Endodermal cell (in vitro differentiated cells): Measurements from ENCODE around the gene INTS6. TPM values are rescaled to one million over a fixed set of nuclear protein-coding genes. Genes with fewer than 3 reads are reported as not detected.

Experiments used
- DNase-seq: peaks from one replicate; pipeline ENCODE4 v3.0.0-alpha.2; 2017
- H3K27ac ChIP-seq: 2 replicates; pipeline ENCODE4 v1.5.1; 2013; ENCODE audit warnings: mild to moderate bottlenecking, low read depth, low read length, moderate library complexity
- H3K27me3 ChIP-seq: 2 replicates; pipeline ENCODE4 v1.6.1; 2013; ENCODE audit warnings: mild to moderate bottlenecking, low read length, moderate library complexity; ENCODE audit not compliant: insufficient read depth, control insufficient read depth, poor library complexity, severe bottlenecking
- H3K36me3 ChIP-seq: 2 replicates; pipeline ENCODE4 v1.7.0; 2013; ENCODE audit warnings: mild to moderate bottlenecking, low read length, moderate library complexity; ENCODE audit not compliant: control insufficient read depth, insufficient read depth
- H3K4me1 ChIP-seq: one replicate; pipeline ENCODE4 v1.7.0; 2013; ENCODE audit warnings: low read length; ENCODE audit not compliant: control insufficient read depth, insufficient read depth
- H3K4me3 ChIP-seq: 2 replicates; pipeline ENCODE4 v1.5.1; 2013; ENCODE audit warnings: mild to moderate bottlenecking, low read length, moderate library complexity
- H3K9ac ChIP-seq: 2 replicates; pipeline ENCODE4 v1.6.1; 2013; ENCODE audit warnings: mild to moderate bottlenecking, low read length, moderate library complexity; ENCODE audit not compliant: poor library complexity, severe bottlenecking; ENCODE audit errors: extremely low read depth
- H3K9me3 ChIP-seq: 2 replicates; pipeline ENCODE4 v1.6.1; 2013; ENCODE audit warnings: mild to moderate bottlenecking, low read length, moderate library complexity; ENCODE audit not compliant: control insufficient read depth
- H3K27ac Mint-ChIP-seq: 2 replicates; pipeline ENCODE4 v1.8.0; 2020; ENCODE audit warnings: mixed read lengths
- H3K27me3 Mint-ChIP-seq: 2 replicates; pipeline ENCODE4 v1.8.0; 2021; ENCODE audit warnings: mild to moderate bottlenecking, mixed read lengths; ENCODE audit not compliant: insufficient read depth
- H3K36me3 Mint-ChIP-seq: 2 replicates; pipeline ENCODE4 v1.8.0; 2020; ENCODE audit warnings: low read depth, mixed read lengths
- H3K4me1 Mint-ChIP-seq: 2 replicates; pipeline ENCODE4 v1.8.0; 2020; ENCODE audit warnings: mixed read lengths
- H3K4me3 Mint-ChIP-seq: 2 replicates; pipeline ENCODE4 v1.8.0; 2020; ENCODE audit warnings: mild to moderate bottlenecking, moderate library complexity, mixed read lengths
- H3K9me3 Mint-ChIP-seq: 2 replicates; pipeline ENCODE4 v1.8.0; 2020; ENCODE audit warnings: mild to moderate bottlenecking, mixed read lengths
- WGBS, 2 experiments: methylation state at CpG; one replicate each; pipeline versions ENCODE4 v1.1.5 to v1.1.7; 2013; ENCODE audit warnings: missing lambda C conversion rate in 2 of 2, mixed read lengths in 1 of 2; ENCODE audit not compliant: insufficient coverage in 1 of 2, insufficient read length in 1 of 2; 5-methylcytosine and 5-hydroxymethylcytosine counted together
- total RNA-seq, 2 donors: library from RNA; stranded (reverse); fragmentation: NEBNext Ultra II Directional in 1 of 2; extraction: Animal tissue kit (Norgen Biotek cat#: 25700) in 1 of 2; gene quantifications; 2 replicates in 1 of 2; 3 replicates in 1 of 2; pipeline ENCODE4 v1.2.1, GENCODE V29; 2021
- TF ChIP-seq, protein P1 (sequence below): fragments of 200-600 bp; sonication (generic); conservative IDR thresholded peaks from 2 replicates; pipeline ENCODE4 v1.5.0; 2021; ENCODE audit warnings: antibody characterized with exemption, mild to moderate bottlenecking

INTS6 gene
- total RNA-seq, 2 donors from 2014 or later, result 42.4 to 62.1 TPM

GRCh38 chr13:51469790-51470189 is 17.0 kb upstream of the INTS6 start:
- Mint-ChIP-seq H3K27me3 (no peaks in the 10 kb centered on the region), H3K4me3 (no peak overlapping the region), H3K27ac (no peak overlapping the region), H3K4me1 (no peaks in the 10 kb centered on the region), H3K9me3 (no peaks in the 10 kb centered on the region), H3K36me3 (no peaks in the 10 kb centered on the region)
- no peaks in the 10 kb centered on the region for H3K4me1 ChIP-seq
- H3K9me3 ChIP-seq, result no peaks in the 10 kb centered on the region
- no peak overlapping the region for H3K4me3 ChIP-seq
- H3K27ac ChIP-seq, result no peak overlapping the region
- H3K9ac ChIP-seq, result no peak overlapping the region
- 89 to 95% methylated on average over 1 to 2 of the region's 2 CpGs for WGBS, 2 experiments
- TF ChIP-seq, protein P1, sequence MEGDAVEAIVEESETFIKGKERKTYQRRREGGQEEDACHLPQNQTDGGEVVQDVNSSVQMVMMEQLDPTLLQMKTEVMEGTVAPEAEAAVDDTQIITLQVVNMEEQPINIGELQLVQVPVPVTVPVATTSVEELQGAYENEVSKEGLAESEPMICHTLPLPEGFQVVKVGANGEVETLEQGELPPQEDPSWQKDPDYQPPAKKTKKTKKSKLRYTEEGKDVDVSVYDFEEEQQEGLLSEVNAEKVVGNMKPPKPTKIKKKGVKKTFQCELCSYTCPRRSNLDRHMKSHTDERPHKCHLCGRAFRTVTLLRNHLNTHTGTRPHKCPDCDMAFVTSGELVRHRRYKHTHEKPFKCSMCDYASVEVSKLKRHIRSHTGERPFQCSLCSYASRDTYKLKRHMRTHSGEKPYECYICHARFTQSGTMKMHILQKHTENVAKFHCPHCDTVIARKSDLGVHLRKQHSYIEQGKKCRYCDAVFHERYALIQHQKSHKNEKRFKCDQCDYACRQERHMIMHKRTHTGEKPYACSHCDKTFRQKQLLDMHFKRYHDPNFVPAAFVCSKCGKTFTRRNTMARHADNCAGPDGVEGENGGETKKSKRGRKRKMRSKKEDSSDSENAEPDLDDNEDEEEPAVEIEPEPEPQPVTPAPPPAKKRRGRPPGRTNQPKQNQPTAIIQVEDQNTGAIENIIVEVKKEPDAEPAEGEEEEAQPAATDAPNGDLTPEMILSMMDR, result no peak
- no peak for DNase-seq
- H3K27me3 ChIP-seq, result no peaks in the 10 kb centered on the region
- H3K36me3 ChIP-seq, result no peaks in the 10 kb centered on the region

DNA sequence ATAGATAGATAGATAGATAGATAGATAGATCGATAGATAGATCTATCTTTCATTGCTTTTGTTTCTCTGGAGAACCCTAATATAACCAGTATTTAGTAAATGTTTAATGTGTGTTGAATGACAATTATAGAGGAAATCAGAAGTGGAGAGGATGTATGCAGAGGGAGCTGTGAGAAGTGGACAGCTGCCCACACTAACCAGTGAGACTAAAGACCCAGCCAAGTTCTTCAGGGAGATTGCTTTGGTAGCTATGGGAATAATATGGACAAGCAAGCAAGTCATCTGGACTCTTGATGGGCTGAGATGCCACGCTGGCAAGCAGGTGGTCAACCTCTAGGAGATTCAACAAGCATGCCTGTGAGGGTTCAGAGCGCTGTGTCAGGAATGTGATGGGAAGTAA is 14.9 kb upstream of the INTS6 start:
- no peaks in the 10 kb centered on the region for H3K36me3 ChIP-seq
- H3K27me3 ChIP-seq, result no peaks in the 10 kb centered on the region
- no peaks in the 10 kb centered on the region for H3K27me3 Mint-ChIP-seq
- no peak for DNase-seq
- H3K4me1 Mint-ChIP-seq, result no peaks in the 10 kb centered on the region
- no peaks in the 10 kb centered on the region for H3K4me1 ChIP-seq
- H3K9me3 ChIP-seq, result no peaks in the 10 kb centered on the region
- H3K27ac Mint-ChIP-seq, result no peak overlapping the region
- WGBS, 2 experiments, result 99 to 100% methylated on average over 3 of the region's 3 CpGs
- TF ChIP-seq, protein P1, result no peak
- no peak overlapping the region for H3K4me3 Mint-ChIP-seq
- H3K9me3 Mint-ChIP-seq, result no peaks in the 10 kb centered on the region
- H3K36me3 Mint-ChIP-seq, result no peaks in the 10 kb centered on the region
- no peak overlapping the region for H3K27ac ChIP-seq
- no peak overlapping the region for H3K4me3 ChIP-seq
- H3K9ac ChIP-seq, result no peak overlapping the region

GRCh38 chr13:51465124-51465523 is 12.3 kb upstream of the INTS6 start:
- Mint-ChIP-seq H3K9me3 (no peaks in the 10 kb centered on the region), H3K27ac (no peak overlapping the region), H3K27me3 (no peaks in the 10 kb centered on the region), H3K36me3 (no peaks in the 10 kb centered on the region), H3K4me1 (peaks cover 6% of the 10 kb centered on the region), H3K4me3 (no peak overlapping the region)
- H3K9ac ChIP-seq, result no peak overlapping the region
- TF ChIP-seq, protein P1, result no peak
- no peak overlapping the region for H3K27ac ChIP-seq
- H3K9me3 ChIP-seq, result no peaks in the 10 kb centered on the region
- H3K27me3 ChIP-seq, result no peaks in the 10 kb centered on the region
- H3K4me1 ChIP-seq, result no peaks in the 10 kb centered on the region
- no peaks in the 10 kb centered on the region for H3K36me3 ChIP-seq
- no peak overlapping the region for H3K4me3 ChIP-seq
- DNase-seq, result no peak
